GM19467 (cell line): ENCODE results near the gene CANT1.
"Not testable (repeated sequence)": the region's sequence is repeated elsewhere in the genome, so short reads cannot be mapped to it uniquely, and the experiment has no call there.

Source experiments
- ATAC-seq: cut with Tn5 transposase; IDR thresholded peaks from one replicate; pipeline ENCODE4 v1.9.1; 2021; ENCODE audit warnings: mild to moderate bottlenecking, moderate library complexity; ENCODE audit not compliant: unreplicated experiment

CANT1 gene

GRCh38 chr17:79043931-79044320 lies 34.4 kb upstream of the CANT1 start:
- no peak for ATAC-seq

DNA sequence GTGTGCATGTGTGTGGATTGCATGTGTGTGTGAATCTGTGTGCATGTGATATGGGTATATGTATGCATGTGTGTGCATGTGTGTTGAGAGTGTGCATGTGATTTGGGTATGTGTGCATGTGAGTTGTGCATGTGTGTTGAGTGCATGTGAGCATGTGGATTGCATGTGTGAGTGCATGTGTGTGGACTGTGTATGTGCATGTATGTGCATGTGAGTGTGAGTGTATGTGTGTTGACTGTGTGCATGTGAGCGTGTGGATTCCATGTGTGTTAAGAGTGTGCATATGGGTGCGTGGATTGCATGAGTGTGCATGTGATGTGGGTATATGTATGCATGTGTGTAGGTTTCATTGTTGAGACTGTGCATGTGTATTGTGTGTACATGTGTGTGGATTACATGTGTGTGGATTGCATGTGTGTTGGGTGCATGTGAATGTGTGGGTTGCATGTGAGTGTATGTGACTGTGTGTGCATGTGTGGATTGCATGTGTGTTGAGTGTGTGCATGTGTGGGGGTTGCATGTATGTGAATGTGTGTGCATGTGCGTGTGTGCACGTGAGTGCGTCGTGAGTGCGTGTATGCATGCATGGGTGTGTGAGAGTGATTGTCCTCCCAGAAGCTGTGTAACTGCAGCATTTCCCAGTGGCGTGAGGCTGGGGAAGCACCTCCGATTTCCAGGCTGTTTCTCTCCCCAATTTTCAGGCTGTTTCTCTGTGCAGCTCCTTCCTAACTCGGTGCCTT lies 33.8 kb upstream of the CANT1 start:
- no peak for ATAC-seq

GRCh38 chr17:79042421-79043190 lies 33.0 kb upstream of the CANT1 start:
- no peak for ATAC-seq

DNA sequence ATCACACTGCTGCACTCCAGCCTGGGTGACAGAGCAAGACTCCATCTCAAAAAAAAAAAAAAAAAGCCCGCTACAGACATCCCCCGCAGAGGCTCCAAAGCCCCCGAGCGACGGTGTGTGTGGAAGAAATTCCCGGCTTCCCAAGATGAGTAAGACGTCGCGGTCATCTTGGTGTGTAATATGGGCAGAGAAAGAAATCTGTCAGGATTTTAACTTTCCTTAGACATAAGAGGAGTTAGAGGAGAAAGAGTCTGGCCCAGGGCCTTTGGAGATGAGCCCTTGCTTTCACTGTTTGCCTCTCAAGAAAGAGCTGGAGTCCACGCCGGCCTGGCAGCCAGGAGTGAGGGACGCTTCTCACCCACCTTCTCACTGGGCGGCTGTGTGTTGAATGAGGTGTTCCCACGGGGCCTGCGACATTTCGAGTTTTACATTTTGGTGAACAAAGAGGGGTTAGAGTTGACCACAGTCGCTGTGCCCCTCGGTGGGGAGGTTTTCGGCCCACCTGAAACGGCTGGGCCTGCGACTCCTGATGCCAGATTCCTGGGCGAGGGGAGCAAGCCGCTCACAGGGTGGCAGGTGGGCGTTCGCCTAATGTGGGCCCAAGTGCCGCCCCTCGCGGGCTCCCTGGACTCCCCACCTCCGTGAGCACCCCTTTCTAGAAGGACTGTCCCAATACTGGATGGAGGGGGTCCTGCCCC lies 32.3 kb upstream of the CANT1 start:
- ATAC-seq = no peak

DNA sequence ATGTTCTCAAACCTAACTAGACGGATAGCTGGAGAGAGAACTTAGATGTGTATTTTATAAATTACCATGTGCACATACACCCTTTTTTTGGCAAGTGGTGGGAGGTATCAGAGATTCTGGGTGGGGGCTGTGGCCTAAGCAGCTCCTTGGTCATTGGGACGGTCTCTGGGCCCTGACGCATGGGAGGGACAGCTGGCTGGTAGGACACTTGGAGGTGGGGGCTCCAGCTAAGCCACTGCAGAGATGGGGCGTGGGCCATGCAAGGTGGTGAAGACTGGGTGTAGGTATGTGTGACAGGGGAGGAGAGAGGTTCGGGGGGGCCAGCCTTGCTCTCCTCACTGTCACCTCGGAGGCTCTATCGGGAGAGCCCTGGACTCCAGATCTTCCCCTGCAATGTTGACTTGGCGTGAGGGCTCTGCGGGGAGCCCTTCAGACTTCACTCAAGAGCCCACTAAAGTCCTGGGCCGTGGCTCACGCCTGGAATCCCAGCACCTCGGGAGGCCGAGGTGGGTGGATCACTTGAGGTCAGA lies 31.5 kb upstream of the CANT1 start:
- ATAC-seq = no peak

DNA sequence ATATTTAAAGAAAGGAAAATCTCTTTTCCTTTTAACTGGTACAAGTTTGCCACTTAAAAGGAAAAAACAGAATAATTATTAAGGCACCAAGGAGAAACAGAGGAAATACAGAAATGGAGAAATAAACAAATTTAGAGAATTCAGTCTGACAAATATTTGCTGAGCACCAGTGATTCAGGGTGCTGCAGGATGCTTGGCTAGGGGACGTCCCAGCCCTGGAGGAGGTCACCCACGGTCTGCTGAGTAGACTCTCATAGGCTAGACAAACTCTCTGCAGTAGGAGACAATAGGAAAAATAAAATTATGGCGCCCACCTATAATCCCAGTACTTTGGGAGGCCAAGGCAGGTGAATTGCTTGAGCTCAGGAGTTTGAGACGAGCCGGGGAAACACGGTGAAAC lies 30.3 kb upstream of the CANT1 start:
- no peak for ATAC-seq

GRCh38 chr17:79039171-79039570 lies 29.6 kb upstream of the CANT1 start:
- ATAC-seq = no peak

DNA sequence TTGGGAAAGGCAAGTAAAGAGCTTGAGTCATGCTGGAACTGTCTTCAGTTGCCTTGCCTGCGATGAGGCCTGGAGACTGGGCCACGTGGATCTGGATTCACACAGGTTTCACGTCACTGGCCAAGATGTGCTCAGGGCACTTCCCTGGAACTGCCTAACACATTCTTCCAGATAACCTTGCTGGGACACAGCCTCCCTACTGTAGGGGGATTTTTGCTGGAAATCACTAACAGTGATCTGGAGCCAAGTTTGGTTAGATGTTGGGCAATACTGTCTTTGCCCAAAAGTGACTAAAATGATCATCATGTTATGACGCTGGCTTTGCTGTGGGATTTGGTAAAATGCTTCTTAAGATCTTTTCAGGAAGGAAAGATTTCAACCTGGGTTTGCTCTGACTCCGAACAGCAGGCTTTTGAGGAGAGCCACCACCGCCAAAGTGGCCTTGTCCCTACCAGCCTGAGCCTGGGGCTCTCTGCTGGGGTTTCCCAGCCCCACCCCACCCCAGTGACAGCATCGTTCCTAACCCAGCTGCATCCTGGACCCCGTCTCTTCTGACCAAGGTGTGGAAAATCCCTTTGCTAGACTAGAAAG lies 29.1 kb upstream of the CANT1 start:
- ATAC-seq = no peak

DNA sequence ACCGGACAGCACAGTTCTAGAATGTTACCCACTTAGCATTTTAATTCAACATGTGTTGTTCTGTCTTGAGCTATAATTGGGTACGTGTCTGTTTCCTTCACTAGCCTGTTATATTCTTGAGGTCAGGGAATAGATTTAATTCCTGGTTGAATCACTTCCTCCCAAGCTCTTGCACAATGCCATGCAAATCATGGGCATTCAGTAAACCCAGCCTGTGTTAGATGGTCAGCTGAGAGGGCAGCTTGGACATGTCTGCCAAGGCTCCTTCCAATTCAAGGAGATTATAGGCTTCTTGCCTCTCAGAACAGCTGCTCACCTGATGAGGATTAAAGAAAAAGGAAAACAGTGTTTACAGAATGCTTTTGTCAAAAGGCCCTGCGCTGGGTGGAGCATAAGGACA lies 27.0 kb upstream of the CANT1 start:
- no peak for ATAC-seq

DNA sequence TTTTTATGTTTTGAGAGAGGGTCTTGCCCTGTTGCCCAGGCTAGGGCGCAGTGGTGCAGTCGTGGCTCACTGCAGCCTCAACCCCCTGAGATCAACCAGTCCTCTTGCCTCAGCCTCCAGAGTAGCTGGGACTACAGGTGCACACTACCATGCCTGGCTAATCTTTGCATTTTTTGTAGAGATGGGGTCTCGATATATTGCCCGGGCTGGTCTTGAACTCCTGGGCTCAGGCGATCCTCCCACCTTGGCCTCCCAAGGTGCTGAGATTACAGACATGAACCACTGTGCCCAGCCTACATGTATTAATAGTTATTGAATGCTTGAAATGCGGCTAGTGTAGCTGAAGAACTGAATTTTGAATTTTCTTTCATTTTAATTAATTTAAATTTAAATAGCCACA lies 26.6 kb upstream of the CANT1 start:
- ATAC-seq = no peak

DNA sequence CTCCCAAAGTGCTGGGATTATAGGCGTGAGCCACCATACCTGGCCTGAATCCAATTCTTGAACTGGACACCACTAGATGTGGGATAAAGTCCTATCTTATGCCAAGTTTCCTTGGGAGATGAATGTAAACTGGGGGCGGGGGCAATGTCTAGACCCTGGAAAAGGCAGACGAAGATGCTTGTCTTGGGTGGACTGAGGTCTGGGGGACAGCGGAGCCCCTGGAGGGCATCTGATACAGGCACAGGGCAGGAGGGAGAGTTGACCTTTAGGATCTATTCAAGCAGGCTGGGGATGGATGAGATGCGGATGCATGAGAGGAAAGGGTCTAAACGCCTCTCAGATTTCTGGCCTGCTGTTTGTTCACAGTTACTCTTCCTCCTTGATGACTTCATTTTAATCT lies 26.1 kb upstream of the CANT1 start:
- ATAC-seq = no peak

GRCh38 chr17:79034931-79035485 lies 25.4 kb upstream of the CANT1 start:
- no peak for ATAC-seq

GRCh38 chr17:79033741-79034501 lies 24.4 kb upstream of the CANT1 start:
- no peak for ATAC-seq

DNA sequence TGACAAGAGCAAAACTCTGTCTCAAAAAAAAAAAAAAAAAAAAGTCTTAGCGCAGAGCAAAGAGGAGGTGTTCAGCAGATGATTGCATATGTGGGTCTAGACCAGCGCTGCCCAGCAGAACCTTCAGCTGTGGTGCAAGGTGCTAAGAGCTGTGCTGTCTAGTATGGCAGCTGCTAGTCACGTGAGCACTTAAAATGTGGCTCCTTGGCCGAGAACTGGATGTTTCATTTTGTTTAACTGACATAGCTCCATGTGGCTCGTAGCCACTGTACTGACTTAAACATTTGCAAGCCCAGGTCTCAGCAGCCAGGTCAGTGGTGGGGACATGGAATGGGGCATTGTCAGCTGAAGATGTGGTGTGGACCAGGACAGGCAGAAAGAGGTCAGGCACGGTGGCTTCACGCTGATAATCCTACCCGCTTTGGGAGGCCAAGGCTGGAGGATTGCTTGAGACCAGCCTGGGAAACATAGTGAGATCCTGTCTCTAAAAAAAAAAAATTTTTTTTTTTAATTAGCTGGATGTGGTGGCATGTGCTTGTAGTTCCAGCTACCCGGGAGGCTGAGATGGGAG lies 23.6 kb upstream of the CANT1 start:
- ATAC-seq = no peak

- no peak for ATAC-seq
These were observed 22.7 kb upstream of the CANT1 start for GRCh38 chr17:79031996-79032875.

- not testable (repeated sequence) for ATAC-seq
These were observed 21.1 kb upstream of the CANT1 start for GRCh38 chr17:79030636-79031035.

- no peak for ATAC-seq
These were observed 19.9 kb upstream of the CANT1 start for GRCh38 chr17:79029327-79030009.
